GM18507 (cell line): ENCODE results near the gene EPB41L2.
A peak's percentile ranks its signal among the peaks of the same experiment; 100 is the strongest.
"Not testable (repeated sequence)": the region's sequence is repeated elsewhere in the genome, so short reads cannot be mapped to it uniquely, and the experiment has no call there.

ENCODE experiments used
- DNase-seq: peaks from one replicate; pipeline ENCODE4 v3.0.0; 2011; ENCODE audit warnings: low read depth; ENCODE audit not compliant: insufficient read length; ENCODE audit errors: extremely low spot score
- FAIRE-seq: peaks from 2 replicates; lab custom pipeline; 2011; peaks lifted over from hg19 to GRCh38; lab: Jason Lieb, UNC

EPB41L2 gene

GRCh38 chr6:130834482-130835251, 228.4 kb downstream of the EPB41L2 start:
- DNase-seq (no peak), FAIRE-seq (no peak)

- DNase-seq (no peak), FAIRE-seq (no peak)
Observed at GRCh38 chr6:130833569-130833968, 229.5 kb downstream of the EPB41L2 start.

- FAIRE-seq (no peak), DNase-seq (no peak)
Observed at GRCh38 chr6:130831607-130832006, 231.4 kb downstream of the EPB41L2 start.

- FAIRE-seq, result no peak
Observed at GRCh38 chr6:130829333-130829910, 233.6 kb downstream of the EPB41L2 start.

GRCh38 chr6:130827247-130828149, 235.5 kb downstream of the EPB41L2 start, which contains the start of gene SMLR1:
Gene SMLR1, plus strand, starts transcription at chr6:130827406. Its CDS starts 8 bp downstream, at chr6:130827414.
- FAIRE-seq, result no peak
- no peak for DNase-seq

More at GRCh38 chr6:130829333-130829910, 233.6 kb downstream of the EPB41L2 start:
- no peak for DNase-seq

GRCh38 chr6:130826442-130827246, 236.4 kb downstream of the EPB41L2 start:
- no peak for DNase-seq
- FAIRE-seq, result no peak

- FAIRE-seq, result peak; percentile 35
- DNase-seq, result no peak
Observed at GRCh38 chr6:130825772-130826441, 237.1 kb downstream of the EPB41L2 start.

GRCh38 chr6:130824978-130825694, 237.9 kb downstream of the EPB41L2 start:
- no peak for FAIRE-seq
- no peak for DNase-seq

GRCh38 chr6:130822736-130823135, 240.3 kb downstream of the EPB41L2 start:
- FAIRE-seq, result no peak

GRCh38 chr6:130815200-130816071, 247.6 kb downstream of the EPB41L2 start:
- DNase-seq (no peak), FAIRE-seq (no peak)

More at GRCh38 chr6:130822736-130823135, 240.3 kb downstream of the EPB41L2 start:
- DNase-seq, result no peak

GRCh38 chr6:130814506-130814905, 248.5 kb downstream of the EPB41L2 start:
- FAIRE-seq (no peak), DNase-seq (no peak)

GRCh38 chr6:130811932-130812331, 251.1 kb downstream of the EPB41L2 start:
- no peak for DNase-seq
- no peak for FAIRE-seq

GRCh38 chr6:130810307-130811030, 252.6 kb downstream of the EPB41L2 start:
- DNase-seq, result no peak
- no peak for FAIRE-seq

- FAIRE-seq, DNase-seq: not testable (repeated sequence)
Observed at GRCh38 chr6:130801368-130801767, 261.7 kb downstream of the EPB41L2 start.

GRCh38 chr6:130797061-130797460, 266.0 kb downstream of the EPB41L2 start:
- no peak for DNase-seq
- no peak for FAIRE-seq

- DNase-seq (no peak), FAIRE-seq (no peak)
Observed at GRCh38 chr6:130796313-130796905, 266.6 kb downstream of the EPB41L2 start.
